NCI-H2196 treated with DMSO at 0.1 percent for 48 hours (cell line): ENCODE results near the gene OR8D1.

Experiments used
- DNase-seq: peaks from one replicate; lab custom pipeline; 2025; ENCODE audit not compliant: unreplicated experiment; lab: John Stamatoyannopoulos, UW

OR8D1 gene

GRCh38 chr11:124313849-124314248, at the start of gene OR8D1:
Gene OR8D1, minus strand, starts transcription at chr11:124313949. Its CDS starts 3,183 bp downstream, at chr11:124310766.
- DNase-seq, result no peak

GRCh38 chr11:124359566-124359965, 45.8 kb upstream of the OR8D1 start:
- DNase-seq, result no peak

DNA sequence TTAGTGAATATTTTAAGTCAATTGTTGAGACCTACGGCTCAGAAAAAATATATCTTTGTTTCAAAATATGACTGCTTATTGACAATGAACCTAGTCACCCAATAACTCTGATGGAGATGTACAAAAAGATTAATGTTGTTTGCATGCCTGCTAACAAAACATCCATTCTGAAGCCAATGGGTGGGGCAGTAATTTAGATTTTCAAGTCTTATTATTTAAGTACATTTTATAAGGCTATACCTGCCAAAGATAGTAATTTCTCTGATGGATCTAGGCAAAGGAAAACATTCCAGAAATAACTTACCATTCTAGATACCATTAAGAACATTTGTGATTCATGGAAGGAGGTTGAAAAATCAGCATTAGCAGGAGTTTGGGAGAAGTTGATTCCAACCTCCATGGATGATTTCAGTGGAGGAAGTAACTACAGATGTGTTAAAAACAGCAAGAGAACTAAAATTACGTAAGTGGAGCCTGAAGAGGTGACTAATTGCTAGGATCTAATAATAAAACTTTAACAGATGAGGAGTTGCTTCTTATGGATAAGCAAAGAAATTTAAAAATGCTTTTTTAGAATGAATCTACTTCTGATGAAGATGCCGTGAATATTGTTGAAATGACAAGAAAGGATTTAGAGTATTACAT, 32.7 kb upstream of the OR8D1 start:
- DNase-seq, result no peak

DNA sequence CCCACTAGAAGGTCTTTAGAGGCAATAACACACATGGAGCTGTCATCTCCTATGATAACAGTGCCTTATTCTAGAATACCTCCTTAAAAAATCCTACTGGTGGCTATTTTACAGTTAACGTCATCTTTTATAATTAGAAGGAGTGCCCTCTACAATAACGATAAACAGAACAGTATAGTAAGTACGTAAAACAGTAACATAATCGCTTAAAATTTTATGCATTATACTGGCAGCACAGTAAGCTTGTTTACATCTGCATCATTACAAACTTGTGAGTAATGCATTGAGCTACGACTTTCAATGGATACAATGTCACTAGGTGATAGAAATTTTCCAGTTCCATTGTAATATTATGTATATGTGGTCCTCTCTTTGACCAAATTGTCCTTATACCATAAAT, 30.6 kb upstream of the OR8D1 start:
- DNase-seq, result no peak

DNA sequence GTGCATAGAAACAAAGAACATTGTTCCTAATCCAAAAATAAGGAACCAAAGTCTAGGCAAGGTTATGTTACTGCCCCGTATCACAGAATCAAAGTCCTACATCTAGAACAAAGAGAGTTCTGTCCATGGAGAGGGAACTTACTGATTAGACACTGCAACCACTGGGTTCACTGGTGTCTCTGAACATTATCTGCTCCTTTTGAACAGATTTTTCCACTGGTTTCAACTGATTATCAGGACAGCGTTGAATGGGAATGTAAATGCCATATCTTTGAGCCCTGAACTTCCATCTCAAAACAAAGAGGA, 26.3 kb upstream of the OR8D1 start:
- DNase-seq, result no peak

- DNase-seq, result no peak
These were observed 25.8 kb upstream of the OR8D1 start for GRCh38 chr11:124339396-124340141.

DNA sequence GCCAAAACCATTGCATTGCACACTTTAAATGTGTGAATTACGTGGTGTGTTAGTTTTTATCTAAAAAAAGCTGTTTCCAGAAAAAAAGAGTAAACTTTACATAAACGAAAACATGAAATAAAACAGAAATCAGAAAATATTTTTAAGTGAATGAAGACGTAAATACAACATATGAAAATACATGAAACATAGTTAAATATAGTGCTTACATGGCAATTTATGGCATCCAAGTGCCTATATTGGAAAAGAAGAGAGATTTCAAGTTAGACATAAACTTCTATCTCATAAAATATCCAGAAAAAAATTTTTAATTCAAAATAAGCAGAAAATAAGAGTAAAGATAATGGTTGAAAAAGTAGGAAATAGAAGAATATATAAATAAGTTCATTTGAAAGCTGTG, 18.1 kb upstream of the OR8D1 start:
- no peak for DNase-seq

- no peak for DNase-seq
These were observed 16.2 kb upstream of the OR8D1 start for GRCh38 chr11:124329787-124330478.

DNA sequence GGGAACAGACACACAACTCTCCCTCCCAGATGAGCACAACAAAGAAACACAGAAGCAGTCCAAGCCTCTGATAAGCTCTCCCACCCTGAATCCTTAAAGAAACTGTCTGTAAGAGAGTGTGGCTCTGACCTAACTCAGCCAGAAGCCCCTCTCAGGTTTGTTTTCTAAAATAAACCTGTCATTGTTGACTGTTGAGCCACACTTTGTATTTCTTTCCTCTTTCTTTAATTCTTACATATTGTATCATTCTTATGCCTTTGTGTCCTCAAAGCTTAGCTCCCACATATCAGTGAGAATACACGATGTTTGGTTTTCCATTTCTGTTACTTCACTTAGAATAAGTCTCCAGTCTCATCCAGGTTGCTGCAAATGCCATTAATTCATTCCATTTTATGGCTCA, 14.0 kb upstream of the OR8D1 start:
- no peak for DNase-seq

DNA sequence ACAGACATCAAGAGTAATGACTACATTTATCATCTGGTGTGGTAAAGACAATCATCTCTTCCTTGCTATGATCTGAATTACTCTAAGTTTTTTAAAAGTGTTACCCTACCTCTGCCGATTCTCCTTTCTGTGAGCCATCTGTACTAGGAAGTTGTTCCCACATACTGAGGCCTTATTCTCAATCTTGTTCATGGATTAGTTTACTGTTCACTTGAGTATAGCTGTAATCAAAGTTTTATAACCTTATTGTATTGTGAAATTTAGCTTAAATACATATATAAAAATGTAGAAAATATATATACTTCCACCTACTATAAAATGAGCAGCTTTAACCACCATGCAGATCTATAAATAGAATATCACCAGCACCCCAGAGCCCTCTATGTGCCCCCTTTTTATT, 8.6 kb upstream of the OR8D1 start:
- DNase-seq, result no peak

DNA sequence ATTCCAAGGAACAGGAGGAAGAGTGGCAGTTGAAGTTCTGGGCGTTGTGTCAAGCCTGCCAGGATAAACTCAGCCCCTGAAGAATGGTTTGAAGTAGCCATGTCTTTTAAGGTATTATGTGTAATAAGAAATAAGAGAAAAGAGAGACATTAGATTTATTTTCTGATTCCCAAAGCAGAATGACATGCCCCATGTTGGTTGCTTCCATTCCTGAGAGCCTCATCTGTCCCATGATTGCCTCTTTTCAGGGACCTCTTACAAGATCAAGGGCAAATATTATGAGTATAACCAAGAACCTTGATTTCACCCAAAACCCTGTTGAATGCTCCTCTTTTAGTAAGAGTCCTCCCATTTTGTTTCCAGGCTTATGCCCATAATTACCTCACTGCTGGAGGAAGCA, 6.3 kb upstream of the OR8D1 start, which contains the start of gene OR8D2:
Gene OR8D2, minus strand, starts transcription at position 101 of the 400 bp plus-strand sequence. Its CDS starts 0 bp downstream, at position 101.
- DNase-seq, result no peak

GRCh38 chr11:124315052-124315451, 1.3 kb upstream of the OR8D1 start:
- DNase-seq, result no peak

GRCh38 chr11:124313131-124313530, 618 bp downstream of the OR8D1 start:
- no peak for DNase-seq

- no peak for DNase-seq
These were observed 2.1 kb downstream of the OR8D1 start for GRCh38 chr11:124311670-124312069.

DNA sequence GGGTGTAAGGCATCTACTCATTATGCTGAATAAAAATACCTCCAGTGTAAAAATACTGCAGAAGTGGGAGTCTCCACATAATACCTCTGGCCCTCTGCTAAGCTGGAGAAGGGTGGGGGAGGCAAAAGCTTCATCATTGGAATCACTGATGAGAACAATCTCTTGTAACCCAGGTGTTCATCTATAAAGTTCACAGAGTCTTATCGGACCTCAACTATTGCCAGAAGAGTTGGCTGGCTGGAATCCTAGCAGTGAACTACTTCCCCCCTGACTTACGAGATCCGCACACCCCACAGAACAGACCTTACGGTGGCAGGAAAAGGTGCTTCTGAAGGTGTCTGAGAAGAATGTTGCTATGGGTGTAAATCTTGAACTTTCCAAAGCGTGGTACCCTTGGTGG, 2.5 kb downstream of the OR8D1 start:
- no peak for DNase-seq

DNA sequence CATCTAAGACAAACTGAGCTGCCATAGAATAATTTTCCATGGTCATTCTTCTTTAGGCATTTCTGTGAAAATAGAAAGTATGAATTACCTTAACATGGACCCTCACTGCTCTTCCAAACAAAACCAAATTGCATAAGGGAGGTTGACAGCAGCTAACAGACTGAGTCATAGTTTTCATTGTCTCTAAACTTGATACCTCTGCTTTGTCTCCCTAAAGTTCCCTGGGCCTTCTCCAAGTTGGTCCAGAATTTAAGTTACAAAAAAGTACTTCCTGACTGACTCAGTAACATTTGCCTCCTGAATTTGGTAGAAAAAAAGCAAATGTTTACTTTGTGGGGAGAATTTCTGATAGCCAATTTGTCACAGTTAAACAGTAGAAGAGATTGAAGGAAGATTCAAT, 3.0 kb downstream of the OR8D1 start:
- no peak for DNase-seq

GRCh38 chr11:124307093-124307492, 6.7 kb downstream of the OR8D1 start:
- no peak for DNase-seq

- DNase-seq, result no peak
These were observed 11.2 kb downstream of the OR8D1 start for GRCh38 chr11:124302347-124303125.

GRCh38 chr11:124301548-124301947, 12.2 kb downstream of the OR8D1 start:
- DNase-seq, result no peak

- no peak for DNase-seq
These were observed 15.8 kb downstream of the OR8D1 start for GRCh38 chr11:124297921-124298320.

DNA sequence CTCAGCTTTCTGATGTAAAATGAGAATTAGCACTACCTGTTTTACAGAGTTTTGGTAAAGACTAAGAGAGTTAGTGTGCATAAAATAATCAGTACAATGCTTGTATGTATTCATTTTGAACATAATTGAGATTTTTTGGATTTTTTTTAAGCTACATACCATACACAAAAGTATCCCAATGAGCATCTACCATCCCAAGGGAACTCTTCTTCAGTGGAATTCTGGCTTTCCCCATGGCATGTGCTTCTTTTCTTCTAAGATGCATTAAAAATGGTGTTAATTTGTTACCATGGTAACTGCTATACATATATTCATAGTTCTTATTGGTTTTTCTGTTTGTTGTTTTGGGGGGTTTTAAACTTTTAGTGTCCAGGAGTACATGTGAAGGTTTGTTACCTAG, 17.7 kb downstream of the OR8D1 start:
- no peak for DNase-seq
